ENCODE data around the gene TMEM186. TPM values are rescaled to one million over a fixed set of nuclear protein-coding genes. Genes with fewer than 3 reads are reported as not detected.
"Not testable (repeated sequence)": the region's sequence is repeated elsewhere in the genome, so short reads cannot be mapped to it uniquely, and the experiment has no call there.

Gene TMEM186
- total RNA-seq = 11.1 TPM

- DNase-seq (ENCODE audit: low spot score) = peak; percentile 97
Observed at GRCh38 chr16:8797364-8798173, at the start of gene TMEM186, which contains the start of gene PMM2. TMEM186 (minus strand) TSS chr16:8797639; CDS start chr16:8797614, 25 bp downstream. PMM2 (plus strand) TSS chr16:8797839; CDS start chr16:8797883, 44 bp downstream.

- DNase-seq (ENCODE audit: low spot score) = no peak
Observed at GRCh38 chr16:8847145-8847544, 49.7 kb upstream of the TMEM186 start.

- no peak for DNase-seq (ENCODE audit: low spot score)
Observed at GRCh38 chr16:8846401-8846932, 49.0 kb upstream of the TMEM186 start.

- DNase-seq (ENCODE audit: low spot score) = no peak
Observed at GRCh38 chr16:8845699-8846298, 48.4 kb upstream of the TMEM186 start.

GRCh38 chr16:8843296-8843695 lies 45.9 kb upstream of the TMEM186 start:
- DNase-seq (ENCODE audit: low spot score) = not testable (repeated sequence)

- DNase-seq (ENCODE audit: low spot score) = not testable (repeated sequence)
Observed at GRCh38 chr16:8842016-8842415, 44.6 kb upstream of the TMEM186 start.

GRCh38 chr16:8837594-8837993 lies 40.2 kb upstream of the TMEM186 start:
- not testable (repeated sequence) for DNase-seq (ENCODE audit: low spot score)

GRCh38 chr16:8836797-8837196 lies 39.4 kb upstream of the TMEM186 start:
- DNase-seq (ENCODE audit: low spot score) = not testable (repeated sequence)

- no peak for DNase-seq (ENCODE audit: low spot score)
Observed at GRCh38 chr16:8832717-8833105, 35.3 kb upstream of the TMEM186 start.

- no peak for DNase-seq (ENCODE audit: low spot score)
Observed at GRCh38 chr16:8831871-8832716, 34.7 kb upstream of the TMEM186 start.

- no peak for DNase-seq (ENCODE audit: low spot score)
Observed at GRCh38 chr16:8831450-8831849, 34.0 kb upstream of the TMEM186 start.

GRCh38 chr16:8828541-8829165 lies 31.2 kb upstream of the TMEM186 start:
- DNase-seq (ENCODE audit: low spot score) = no peak

GRCh38 chr16:8826278-8826879 lies 28.9 kb upstream of the TMEM186 start:
- DNase-seq (ENCODE audit: low spot score) = no peak

- DNase-seq (ENCODE audit: low spot score) = no peak
Observed at GRCh38 chr16:8822403-8822802, 25.0 kb upstream of the TMEM186 start.

GRCh38 chr16:8819411-8820034 lies 22.1 kb upstream of the TMEM186 start:
- no peak for DNase-seq (ENCODE audit: low spot score)

- DNase-seq (ENCODE audit: low spot score) = no peak
Observed at GRCh38 chr16:8818504-8819270, 21.2 kb upstream of the TMEM186 start.

GRCh38 chr16:8816967-8817655 lies 19.7 kb upstream of the TMEM186 start:
- no peak for DNase-seq (ENCODE audit: low spot score)

- DNase-seq (ENCODE audit: low spot score) = no peak
Observed at GRCh38 chr16:8814095-8814806, 16.8 kb upstream of the TMEM186 start.
